Activated CD4-positive, CD25-positive, alpha-beta regulatory T cell treated with anti-CD3 and anti-CD28 coated beads, Interleukin-2, amount 50 U/mL, for 72 hours (primary cell): ENCODE measurements around the gene SLC24A3.

Experiments
- DNase-seq: peaks from one replicate; pipeline ENCODE4 v3.0.0; 2021

SLC24A3 gene

DNA sequence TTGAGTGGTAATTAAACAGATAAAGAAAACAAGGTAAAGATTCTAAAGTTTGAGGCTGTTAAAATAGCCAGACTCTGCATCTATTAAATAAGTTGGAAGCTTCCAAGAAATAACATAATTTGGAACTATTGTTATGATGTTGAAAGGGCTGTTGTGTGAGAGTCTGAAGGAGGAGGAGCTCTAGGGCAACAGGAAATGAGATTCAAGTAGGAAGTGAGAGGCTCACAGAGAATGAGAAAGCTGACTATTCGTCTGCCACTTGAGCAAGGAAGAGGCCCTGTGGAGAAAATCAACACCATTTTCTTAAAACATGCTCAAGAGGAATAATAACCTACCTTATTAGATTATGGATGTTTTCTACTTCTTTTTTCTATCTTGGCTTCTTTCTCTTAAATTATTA lies 185.2 kb downstream of the SLC24A3 start:
- no peak for DNase-seq

DNA sequence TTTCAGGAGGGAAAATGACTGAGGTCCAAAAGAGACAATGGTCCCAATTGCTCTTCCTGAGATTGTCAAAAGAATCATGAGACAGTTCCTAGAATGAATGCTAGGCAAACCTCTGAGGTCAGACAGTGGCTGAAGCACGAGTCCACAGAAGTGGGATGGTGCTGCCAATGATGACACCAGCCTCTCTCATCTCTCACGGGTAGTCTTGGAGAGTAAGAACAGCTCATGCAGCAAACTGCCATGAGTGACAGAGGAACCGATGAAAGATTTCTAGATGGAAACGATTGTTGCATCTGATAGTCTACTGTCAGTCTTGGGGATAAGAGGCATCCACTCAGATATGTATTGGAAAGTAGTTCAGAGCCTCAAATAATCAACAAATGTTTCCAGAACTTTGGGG lies 188.7 kb downstream of the SLC24A3 start:
- no peak for DNase-seq

DNA sequence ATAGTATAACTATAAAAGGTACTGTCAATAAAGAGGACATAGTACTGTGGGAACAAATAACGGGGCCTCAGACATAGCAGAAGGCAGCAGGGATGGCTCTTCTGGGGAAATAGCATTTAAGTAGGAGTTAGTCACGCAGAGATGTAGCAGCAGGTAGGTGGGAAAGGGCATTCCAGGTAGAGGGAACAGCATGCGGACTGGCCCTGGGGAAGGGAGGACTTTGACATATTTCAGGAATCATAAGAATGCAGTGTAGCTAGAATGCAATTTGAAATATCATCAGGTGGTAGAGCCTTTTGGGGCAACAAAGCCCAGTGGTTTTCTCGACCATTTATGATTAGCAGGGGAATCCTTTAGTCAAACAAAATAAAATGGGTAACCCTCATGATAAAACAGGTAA lies 191.1 kb downstream of the SLC24A3 start:
- DNase-seq: no peak

DNA sequence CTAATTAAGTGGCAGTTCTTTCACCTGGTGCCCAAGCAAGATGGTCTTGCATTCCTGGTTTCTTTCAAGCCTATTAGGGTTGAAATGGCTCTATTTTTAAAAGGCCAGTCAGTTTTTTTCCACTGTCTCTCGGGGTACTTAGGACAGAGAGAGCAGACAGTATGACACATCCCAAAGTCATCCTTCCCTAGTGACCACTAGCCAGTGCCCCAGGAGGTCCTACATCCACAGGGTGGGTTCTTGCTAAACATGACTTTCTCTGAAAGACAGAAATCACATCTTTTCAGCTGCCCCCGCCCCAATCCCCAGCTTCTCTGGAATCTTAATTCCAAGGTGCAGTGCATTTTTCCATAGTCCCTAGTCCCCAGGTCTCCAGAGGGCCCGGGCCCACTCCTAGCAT lies 192.4 kb downstream of the SLC24A3 start:
- no peak for DNase-seq

DNA sequence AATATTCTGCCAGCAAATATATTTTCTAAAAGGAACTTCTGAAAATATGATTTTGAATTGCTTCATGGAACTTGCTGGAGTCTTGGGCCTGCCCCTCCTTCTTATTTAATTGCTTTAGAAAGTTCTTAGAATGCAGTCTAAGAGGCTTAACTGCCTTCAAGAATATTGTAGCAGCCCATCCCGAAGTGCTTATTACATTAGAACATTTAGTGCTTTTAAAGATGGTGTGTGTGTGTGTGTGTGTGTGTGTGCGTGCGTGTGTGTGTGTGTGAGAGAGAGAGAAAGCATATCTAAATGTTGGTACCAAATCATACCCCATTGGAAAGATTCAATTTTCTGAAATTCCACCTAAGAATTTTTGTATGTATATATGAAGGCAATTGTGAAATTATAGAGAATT lies 193.5 kb downstream of the SLC24A3 start:
- no peak for DNase-seq

DNA sequence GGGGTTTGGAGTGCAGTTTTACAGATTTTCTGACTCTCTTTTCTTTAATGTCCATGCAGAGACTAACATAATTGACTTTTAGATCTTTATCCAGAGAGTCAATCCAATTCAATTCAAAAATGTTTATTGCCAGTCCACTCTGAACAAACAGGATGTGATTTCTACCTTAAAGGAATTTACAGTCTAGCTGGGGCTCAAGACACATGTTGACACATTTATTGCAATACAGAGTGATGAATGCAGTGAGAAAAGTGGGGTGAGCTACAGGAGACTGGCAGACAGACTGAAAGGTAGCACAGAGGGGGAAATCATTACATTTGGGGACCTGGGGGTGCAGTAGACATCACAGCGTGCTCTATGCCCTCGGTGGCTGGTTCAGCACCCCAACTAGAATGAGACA lies 193.9 kb downstream of the SLC24A3 start:
- no peak for DNase-seq

DNA sequence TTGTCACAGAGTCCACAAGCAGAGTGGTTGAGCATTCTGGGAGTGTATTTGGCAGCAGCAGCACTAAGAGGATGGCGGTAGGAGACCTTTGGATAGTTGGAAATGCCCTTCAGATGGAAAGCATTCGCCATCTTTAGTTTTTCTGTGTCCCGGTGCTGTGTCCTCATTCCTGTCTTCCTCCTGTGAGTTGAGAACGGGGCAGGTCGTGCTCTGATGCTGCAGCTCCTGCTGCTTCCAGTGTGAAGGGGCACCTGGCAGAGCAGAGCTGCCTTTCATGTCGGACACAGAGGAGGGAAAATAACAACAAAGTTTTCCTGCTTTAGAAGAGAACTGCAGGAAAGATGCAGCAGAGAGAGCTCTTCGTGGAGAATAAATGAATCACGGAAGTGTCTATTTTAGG lies 194.8 kb downstream of the SLC24A3 start:
- DNase-seq: no peak

DNA sequence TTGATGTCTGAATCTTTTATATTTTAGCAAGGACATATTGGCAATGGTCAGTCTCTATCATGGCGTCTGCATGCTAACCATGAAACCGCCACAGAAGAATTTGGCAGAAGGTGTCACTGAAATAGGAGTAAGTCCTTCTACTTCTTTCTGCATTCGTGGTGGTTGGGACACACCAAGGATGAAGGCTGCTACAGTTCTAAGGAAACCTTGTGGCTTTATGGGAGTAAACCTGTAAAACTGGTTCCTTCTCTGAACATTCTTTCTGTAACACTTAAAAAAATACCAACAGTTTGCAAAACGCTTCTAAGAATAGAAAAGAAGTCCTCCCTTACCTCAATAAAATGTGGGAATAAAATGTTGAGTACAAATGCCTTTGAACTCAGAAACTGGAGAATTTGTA lies 195.3 kb downstream of the SLC24A3 start:
- no peak for DNase-seq

DNA sequence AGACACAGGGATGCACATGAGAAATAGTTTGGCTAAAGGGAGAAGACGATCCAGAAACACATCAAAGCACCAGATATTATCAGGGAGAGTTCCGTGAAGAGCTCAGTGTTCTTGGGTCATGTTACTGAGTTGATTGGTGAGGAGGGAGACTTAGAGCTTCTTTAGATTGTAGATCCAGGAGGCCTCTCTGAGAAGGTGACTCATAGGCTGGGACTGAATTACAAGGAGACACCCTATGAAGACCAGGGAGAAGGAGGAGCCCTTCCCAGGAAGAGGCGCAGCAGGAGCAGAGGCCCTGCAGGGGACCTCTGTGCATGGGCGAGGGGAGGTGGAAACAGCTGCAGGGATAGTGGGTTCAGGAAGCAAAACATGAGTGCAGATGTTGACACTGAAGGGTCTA lies 196.5 kb downstream of the SLC24A3 start:
- DNase-seq: no peak

DNA sequence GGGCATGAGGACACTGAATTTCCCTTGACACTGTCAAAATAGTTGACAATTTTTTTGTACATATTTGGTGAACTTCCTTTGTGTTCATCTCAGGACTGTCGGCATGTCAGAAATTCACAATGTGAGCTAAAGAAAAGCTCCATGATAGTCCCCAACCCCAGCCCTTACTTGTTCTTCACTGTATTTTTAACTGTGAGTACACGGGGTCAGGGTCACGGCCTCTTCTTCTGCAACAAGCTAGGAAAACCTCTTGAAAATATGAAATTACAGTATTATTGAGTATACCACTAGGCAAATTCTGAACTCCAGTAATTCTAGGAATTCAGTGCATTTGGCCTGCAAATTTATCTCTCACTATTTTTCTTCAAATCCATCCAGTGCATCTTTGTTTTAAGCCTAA lies 199.4 kb downstream of the SLC24A3 start:
- no peak for DNase-seq

DNA sequence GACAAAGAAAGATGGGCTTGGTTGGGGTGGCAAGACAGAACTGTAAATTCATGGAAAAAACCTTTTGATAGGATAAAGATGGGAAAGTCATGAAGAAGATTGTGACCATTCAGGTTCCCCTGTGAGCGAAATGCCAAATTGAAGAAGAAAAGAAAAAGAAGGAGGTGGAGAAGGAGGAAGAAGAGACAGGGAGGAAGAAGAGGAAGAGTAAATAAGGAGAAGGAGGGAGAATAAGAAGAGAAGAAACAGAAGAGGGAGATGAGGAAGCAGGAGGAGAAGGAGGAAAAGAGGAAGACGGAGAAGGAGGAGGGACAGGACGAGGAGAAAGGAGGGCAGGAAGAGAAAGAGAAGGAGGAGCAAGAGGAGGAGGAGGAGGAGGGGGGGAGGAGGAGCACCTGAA lies 199.8 kb downstream of the SLC24A3 start:
- DNase-seq: no peak

DNA sequence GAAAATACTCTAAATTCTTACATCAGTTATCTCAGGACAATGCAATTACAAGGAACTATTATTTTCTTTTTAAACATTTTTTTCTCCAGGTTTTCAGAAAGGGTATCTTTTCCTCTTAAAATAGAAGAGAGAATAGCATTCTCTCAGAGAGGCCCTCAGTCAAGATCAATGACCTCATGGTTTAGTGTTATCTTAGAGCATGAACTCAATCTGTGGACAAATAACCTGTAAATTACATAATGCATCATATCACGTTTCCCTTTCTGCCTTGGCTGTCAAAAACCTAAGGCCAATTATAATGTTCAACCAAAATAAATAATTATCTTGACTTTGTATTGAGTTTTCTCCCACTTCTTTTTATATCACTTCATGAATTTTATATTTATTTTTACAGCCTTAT lies 202.2 kb downstream of the SLC24A3 start:
- no peak for DNase-seq

DNA sequence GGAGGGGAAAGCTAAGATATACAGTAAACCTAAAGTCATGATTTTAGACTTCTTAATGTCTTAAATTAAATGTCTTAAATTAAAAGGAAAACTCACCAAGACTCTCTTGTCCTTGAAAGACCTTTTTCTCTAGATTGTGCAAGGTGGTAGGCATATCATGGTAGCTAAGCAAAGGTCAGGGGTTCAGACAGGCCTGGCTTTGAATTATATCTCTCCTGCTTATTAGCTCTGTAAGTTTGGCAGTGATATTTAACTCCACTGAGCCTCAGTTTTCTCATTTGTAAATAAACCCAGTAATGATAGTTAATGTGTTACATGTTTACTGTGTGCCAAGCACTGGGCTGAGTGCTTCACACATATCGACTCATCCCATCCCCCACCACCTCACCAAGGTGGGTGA lies 203.3 kb downstream of the SLC24A3 start:
- no peak for DNase-seq

DNA sequence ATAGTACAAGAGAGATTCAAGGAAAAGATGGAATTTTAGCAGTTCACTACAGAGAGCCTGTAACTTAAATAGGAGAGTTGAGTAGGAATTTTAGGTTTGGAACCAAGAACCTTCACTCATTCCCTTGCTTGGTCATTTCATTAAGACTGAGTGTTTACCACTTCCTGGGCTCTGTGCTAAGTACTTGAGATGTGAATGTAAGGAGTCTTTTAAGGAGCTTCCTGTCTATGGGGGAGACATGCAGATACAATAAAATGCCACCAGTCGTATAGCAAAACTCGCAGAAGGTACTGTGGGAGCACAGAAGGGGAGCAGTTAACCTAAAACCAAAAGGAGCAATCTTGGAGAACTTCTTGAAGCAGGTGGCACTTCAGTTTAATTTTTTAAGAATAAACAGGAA lies 204.2 kb downstream of the SLC24A3 start:
- no peak for DNase-seq

DNA sequence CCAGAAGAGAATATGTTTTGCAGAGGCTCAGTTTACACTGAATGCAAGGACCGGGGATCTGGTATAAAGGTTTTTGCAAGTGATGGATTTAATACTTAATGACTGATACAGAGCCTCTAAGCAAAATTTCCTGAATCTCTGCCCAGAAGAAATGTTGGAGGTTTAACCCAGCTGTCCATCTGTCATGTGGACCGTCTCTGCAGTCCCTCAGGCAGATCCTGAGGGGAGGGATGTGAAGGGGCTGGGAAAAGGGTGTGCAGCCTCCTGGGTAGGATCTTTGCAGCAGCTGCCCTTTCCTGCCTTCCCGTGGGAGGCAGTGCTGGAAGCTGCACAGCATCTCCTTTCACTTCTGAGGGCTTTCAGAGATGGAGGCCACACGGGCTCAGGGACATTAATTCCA lies 207.0 kb downstream of the SLC24A3 start:
- no peak for DNase-seq

DNA sequence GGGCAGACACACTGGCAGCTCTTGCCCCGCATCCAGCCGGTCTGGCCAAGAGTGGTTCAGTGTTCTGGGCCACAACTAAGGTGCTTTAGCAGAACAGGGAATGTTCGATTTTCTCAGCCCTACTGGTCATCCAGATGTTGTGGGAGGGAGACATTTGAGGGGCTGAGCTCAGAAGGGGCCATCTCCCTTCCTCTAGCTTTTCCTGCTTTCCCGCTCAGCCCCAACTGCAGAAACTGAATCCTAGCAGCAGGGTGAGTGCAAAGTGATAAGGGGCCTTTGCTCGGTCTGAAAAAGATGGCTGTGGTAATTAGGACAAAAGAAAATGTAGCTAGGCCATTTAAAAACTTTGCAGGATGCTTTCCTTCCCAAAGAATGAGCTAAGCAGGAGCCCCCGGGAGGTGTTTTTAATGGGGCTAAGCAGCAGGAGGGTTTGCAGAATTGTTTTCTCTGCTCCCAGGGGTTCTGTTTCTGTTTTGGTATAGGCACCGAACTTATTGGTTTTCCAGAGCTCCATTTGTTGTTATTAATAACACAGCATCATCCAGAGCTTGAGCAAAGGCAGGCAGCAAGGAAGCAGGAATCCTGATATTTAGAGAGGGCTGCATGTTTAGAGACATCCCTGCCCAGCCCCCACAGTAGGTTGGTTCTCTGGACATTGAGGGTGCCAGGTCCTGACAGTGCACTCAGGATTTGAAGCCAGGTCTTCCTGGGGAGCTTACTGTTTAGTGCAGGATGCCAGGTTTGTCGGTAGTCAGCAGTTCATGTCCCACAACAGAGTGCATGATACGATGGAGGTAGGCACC lies 210.9 kb downstream of the SLC24A3 start:
- DNase-seq: no peak

DNA sequence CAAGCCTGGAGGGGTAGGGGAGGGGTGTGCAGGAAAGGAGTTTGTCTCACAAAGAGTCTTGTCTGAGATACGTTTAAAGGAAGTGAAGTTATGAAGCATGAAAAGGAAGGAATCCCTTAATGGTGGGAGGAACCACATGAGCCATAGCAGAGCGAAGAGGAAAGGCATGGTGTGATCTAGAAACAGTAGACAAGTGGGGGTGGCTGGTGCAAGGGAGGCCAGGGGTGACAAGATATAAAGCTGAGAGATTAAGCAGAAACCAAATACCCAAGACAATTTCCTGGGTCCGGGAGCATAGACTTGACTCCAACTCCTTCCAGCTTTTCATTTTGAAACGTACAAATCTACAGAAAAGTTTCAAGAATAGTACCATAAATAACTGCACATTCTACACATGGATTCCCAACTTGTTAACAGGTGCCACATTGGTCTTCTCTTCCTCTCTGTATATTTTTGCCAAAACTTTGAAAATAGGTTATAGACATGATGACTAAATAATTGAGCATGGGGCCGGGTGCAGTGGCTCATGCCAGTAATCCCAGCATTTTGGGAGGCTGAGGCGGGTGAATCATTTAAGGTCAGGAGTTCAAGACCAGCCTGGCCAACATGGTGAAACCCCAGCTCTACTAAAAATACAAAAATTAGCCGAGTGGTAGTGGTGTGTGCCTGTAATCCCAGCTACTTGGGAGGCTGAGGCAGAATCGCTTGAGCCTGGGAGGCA lies 211.6 kb downstream of the SLC24A3 start:
- no peak for DNase-seq

DNA sequence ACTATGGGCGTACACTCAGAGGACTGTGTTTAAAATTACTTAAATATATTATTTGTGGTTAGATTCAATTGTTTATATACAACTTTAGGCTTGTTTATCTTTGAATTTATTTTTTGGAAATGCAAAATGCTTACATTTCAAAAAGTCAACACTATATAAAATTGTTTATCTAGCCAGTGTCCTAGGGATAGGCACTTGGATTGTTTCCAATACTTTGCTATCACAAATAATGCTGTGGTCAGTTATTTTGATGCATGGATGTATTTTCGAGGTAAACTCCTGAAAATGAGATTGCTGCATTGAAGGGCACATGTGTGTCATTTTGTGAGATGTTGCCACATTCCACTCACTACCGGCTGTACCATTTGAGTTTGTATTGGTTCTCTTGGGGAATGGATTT lies 213.9 kb downstream of the SLC24A3 start:
- no peak for DNase-seq

DNA sequence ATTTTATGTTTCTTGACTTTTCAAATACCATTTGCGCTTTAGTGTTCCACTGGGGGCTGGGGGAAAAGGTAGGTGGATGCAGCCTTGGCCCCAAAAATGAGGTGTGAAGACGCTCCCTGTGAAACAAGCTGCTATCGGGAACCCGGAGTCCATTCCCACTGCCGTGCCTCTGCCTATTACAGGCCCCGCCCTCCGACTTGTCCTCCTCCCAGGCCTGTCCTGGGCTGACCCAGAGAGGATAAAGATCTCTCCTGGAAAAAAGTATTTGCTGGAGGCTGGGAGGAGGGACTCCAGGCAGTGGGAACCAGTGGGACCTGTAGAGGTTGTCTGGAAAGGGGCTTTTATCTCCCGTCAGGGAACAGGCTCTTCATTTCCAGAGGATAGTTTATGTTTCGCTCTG lies 215.0 kb downstream of the SLC24A3 start:
- DNase-seq: no peak

DNA sequence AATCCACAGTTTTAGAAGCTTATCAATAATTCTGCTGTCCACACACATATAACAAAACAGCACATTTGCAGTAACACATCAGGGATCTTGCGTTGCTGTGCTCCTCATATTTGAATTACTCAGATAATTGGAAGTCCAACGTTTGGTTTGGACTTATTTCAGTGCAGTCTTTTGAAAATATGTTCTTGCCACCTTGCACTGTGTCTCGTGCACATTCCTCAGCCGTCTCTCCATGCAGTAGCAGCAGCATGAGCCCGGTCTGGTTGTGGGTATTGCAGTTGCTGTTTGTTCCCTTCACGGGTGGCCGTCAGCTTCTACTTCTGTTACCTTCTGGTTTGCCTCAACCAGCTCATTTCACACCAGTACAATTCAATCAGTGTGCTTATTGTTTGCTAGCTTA lies 215.5 kb downstream of the SLC24A3 start:
- DNase-seq: no peak

DNA sequence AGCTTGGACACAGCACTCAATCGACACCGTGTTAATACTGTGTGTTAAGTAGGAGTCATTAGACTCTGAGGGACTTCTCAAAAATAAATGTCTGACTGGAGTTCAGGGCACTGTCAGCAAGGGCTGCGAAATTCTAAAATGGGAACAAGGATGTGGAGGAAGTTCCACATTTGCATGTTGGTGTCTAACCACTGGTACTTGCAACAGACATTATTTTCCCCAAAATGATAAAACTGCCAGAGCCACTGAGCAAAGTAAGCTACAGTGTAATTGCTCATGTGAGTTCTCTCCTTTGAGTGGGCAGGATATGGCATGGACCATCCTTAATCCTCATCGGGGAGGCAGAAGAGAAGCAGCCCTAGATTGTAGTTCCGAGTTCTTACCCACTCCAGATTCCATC lies 215.9 kb downstream of the SLC24A3 start:
- no peak for DNase-seq

DNA sequence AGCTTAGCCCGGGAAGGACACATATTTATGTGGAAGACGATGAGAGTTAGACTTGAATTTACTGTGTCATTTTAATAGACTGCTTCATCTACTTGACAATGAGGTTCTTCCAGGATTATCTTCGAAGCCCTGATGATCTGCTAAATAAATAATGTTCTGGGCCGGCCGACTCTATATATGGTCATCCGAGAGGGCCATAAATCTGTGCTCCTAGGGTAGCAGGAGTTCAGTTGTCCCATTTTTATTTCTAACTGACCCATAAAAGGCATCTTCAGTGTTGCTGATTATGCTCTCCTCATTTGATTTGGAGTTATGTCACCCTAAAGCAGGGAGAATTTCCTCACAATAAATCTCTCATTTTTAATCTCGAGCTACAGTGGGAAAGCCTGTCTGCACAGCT lies 217.1 kb downstream of the SLC24A3 start:
- DNase-seq: no peak

DNA sequence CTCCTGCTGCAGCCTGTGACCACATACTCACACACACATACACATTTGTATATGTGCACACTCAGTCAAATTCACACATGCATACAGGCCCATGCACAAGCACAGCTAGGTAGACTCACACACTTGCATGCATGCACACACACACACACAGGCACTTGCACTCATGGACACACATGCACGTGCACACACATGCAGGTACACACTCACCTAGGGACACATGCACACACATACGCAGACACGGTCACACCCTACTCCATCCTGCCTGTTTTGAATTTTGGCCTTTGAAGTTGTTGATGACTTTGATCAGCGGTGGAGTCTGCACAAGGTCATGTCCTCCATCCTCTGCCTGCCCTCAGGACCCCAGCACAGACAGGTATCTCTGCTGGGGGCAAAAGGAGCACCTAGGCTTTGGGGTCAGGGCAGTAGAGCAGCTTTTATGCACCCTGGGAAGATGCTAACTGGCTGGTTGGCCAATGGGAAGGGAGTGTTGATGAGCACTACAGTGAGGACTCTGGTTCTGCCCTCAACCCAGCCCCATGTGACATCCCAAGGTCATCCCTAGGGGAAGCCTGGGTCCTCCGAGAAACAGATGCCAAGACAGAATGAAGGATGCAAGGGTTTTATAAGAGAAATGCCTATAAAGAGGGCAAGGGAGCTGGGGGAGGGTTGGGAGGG lies 218.3 kb downstream of the SLC24A3 start:
- no peak for DNase-seq

DNA sequence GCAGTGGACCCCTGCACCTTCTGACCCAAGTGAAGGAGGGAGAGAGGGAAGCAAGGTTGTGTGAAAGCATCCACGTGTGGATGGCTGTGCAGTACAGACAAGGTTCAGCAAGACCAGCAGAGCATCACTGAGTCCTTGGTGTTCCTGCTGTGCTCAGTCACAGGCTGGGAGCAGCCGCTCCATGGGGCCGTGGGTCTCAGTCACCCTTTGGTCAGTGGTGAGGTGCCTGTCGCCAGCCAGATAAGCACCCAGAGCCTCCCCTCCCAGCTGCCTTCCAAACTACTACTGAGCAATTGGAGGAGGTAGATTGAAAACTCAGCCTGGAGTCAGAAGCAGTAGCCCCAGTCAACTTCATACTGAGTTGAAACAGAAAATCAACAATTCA lies 218.9 kb downstream of the SLC24A3 start:
- no peak for DNase-seq
